Keratinocyte (primary cell): ENCODE measurements around the gene LRCOL1.

Experiments used
- EZH2 ChIP-seq: IDR thresholded peaks from one replicate; pipeline ENCODE4 v1.6.1; 2012; ENCODE audit warnings: inconsistent platforms, mild to moderate bottlenecking, low read length, moderate library complexity
- TF ChIP-seq, protein P1 (sequence below), 3 experiments: IDR thresholded peaks in 1 of 3; conservative IDR thresholded peaks in 1 of 3; optimal IDR thresholded peaks in 1 of 3; 2 replicates in 2 of 3; 3 replicates in 1 of 3; pipeline versions ENCODE3 to v1.5.1; 2011; ENCODE audit warnings: low read length in 3 of 3, mild to moderate bottlenecking in 3 of 3, moderate library complexity in 2 of 3, control low read depth in 1 of 3, inconsistent platforms in 1 of 3; ENCODE audit not compliant: insufficient read depth in 2 of 3; ENCODE audit errors: extremely low read depth in 1 of 3

DNA sequence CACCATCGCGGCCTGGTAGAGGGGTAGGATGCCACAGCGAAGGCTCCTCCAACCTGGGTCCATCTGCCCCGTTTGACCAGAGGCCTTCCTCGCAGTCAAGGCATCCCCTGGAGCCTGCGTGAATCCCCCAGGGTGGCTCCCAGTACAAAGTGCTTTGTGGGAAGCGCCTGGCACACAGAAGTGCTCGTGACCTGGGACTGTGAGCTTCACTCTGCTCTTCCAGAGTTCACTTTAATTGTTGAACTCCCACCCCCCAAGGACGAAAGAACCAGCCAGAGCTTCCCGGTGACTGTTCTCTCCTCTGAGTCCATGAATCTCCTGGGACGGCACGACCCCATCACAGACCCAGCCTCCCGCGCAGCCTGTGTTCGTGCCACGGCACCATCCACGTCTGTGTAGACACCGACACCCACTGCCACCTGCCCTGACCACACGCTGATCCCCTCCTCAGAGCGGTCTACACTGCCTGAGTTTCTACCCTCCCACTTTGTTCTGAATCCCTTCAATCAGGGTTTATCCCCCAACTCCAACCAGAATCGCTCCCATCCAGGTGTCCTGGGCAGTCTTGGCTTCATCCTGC, 24.1 kb upstream of the LRCOL1 start:
- TF ChIP-seq, protein P1, sequence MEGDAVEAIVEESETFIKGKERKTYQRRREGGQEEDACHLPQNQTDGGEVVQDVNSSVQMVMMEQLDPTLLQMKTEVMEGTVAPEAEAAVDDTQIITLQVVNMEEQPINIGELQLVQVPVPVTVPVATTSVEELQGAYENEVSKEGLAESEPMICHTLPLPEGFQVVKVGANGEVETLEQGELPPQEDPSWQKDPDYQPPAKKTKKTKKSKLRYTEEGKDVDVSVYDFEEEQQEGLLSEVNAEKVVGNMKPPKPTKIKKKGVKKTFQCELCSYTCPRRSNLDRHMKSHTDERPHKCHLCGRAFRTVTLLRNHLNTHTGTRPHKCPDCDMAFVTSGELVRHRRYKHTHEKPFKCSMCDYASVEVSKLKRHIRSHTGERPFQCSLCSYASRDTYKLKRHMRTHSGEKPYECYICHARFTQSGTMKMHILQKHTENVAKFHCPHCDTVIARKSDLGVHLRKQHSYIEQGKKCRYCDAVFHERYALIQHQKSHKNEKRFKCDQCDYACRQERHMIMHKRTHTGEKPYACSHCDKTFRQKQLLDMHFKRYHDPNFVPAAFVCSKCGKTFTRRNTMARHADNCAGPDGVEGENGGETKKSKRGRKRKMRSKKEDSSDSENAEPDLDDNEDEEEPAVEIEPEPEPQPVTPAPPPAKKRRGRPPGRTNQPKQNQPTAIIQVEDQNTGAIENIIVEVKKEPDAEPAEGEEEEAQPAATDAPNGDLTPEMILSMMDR (optimal IDR thresholded peaks at IDR 0.05 in 1 of 3, IDR thresholded peaks at IDR 0.05 in 1 of 3, conservative IDR thresholded peaks at IDR 0.05 in 1 of 3; ENCODE audit: extremely low read depth in 1 of 3, insufficient read depth in 2 of 3, low read length in 3 of 3) = no peak
- TF ChIP-seq EZH2 = no peak
